ENCODE data around the gene CIC.
"Not testable (repeated sequence)": the region's sequence is repeated elsewhere in the genome, so short reads cannot be mapped to it uniquely, and the experiment has no call there.

Gene CIC

DNA sequence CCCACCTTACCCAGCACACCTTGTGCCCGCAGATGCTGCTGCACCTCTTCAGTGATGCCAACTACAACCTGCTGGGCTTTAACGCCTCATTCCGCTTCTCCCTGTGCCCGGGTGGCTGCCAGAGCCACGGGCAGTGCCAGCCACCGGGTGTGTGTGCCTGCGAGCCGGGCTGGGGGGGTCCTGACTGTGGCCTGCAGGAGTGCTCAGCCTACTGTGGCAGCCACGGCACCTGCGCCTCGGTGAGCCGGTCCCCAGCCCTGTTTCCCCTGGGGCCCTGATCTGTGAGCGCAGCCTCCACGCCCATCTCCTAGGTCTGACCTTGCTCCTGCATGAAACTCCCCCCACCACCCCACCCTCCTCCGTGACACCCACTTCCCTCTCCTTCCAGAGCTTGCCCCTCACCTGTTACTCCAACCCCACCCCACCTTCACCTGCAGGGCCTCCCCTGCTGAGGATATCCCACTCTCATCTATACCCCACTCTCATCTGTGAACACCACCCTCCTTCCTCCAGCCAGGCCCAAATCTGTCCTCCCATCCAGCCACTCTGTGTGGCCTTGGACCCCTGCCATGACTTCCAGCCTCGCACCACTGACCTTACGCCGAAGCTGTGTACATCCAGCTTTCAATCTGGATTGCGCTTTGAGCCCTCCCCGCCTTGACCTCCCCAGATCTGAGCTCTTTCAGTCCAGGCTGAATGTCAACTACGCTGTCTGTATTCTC lies 65.1 kb downstream of the CIC start:
- DNase-seq (ENCODE audit: low read depth in 2 of 2): no peak

DNA sequence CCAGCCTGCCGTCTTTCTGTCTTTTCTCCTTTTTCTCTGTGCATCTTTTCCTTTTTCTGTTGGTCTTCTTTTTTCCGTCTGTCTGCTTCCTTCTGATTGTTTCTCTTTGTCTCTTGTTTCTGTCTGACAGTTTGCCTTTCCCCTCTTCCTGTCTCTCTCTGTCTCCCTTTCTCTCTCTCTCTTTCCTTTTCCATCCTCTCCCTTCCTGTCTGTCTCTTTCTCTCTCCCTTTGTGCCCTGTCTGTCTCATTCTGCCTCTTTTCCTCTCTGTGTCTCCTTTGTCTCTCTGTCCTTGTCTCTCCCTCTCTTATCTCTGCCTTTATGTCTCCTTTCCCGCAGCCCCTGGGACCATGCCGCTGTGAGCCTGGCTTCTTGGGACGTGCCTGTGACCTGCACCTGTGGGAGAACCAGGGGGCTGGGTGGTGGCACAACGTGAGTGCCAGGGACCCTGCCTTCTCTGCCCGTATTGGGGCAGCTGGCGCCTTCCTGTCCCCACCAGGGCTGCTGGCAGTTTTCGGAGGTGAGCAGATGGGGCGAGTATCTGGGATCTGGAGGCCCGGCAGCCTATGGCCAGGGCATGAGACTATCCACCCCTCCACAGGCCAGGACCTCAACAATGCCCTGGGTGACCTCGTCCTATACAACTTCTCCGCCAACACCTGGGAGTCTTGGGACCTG lies 65.8 kb downstream of the CIC start:
- DNase-seq (ENCODE audit: low read depth in 2 of 2): no peak

DNA sequence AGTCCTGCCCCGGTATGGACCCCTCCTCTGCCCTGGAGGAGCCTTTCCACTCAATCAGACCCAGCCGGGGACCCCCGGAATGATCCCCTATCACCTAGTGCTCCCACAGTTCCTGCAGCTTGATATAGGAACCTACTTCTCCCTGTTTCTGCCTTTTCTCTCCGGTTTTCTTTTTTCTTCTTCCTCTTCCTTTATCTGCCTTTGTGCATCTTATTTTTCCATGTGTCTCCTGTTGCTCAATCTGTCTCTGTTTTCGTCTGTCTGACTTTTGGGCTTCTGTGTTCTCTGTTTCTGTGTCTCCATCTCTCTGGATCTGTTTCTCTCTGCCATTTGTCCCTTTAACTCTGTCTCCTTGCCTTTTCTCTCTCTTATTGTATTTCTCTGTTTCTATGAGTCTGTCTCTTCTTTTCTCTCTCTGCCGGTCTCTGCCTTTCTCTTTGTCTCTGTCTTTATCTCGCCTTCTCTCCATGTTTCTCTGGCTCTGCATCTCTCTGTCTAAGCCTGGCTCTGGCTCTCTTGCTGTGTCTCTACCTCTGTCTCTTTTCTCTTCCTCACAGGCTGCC lies 66.4 kb downstream of the CIC start:
- DNase-seq (ENCODE audit: low read depth in 2 of 2): no peak

DNA sequence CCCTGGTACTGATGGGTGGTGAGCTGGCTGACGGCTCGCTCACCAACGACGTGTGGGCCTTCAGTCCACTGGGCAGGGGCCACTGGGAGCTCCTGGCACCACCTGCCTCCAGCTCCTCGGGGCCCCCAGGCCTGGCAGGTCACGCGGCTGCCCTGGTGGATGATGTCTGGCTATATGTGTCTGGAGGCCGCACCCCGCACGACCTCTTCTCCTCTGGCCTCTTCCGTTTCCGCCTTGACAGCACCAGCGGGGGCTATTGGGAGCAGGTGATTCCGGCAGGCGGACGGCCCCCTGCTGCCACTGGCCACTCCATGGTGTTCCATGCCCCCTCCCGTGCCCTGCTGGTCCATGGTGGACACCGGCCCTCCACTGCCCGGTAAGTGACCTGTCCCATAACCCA lies 66.9 kb downstream of the CIC start:
- no peak for DNase-seq (ENCODE audit: low read depth in 2 of 2)

DNA sequence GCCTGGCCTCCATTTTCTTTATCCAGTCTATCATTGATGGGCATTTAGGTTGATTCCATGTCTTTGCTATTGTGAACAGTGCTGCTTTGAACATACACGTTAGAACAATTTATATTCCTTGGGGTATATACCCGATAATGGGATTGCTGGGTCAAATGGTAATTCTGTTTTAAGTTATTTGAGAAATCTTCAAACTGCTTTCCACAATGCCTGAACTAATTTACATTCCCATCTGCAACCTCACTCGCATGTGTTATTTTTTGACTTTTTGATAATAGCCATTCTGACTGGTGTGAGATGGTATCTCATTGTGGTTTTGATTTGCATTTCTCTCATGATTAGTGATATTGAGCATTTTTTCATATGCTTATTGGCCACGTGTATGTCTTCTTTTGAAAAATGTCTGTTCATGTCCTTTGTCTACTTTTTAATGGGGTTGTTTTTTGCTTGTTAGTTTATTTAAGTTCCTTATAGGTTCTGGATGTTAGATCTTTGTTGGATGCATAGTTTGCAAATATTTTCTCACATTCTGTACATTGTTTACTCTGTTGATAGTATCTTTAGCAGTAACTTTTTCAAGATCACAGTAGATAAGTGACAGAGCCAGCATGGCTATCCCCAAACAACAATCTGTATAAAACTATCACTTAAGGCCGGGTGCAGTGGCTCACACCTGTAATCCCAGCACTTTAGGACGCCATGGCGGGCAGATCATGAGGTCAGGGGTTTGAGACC lies 70.2 kb downstream of the CIC start:
- DNase-seq (ENCODE audit: low read depth in 2 of 2): not testable (repeated sequence)

DNA sequence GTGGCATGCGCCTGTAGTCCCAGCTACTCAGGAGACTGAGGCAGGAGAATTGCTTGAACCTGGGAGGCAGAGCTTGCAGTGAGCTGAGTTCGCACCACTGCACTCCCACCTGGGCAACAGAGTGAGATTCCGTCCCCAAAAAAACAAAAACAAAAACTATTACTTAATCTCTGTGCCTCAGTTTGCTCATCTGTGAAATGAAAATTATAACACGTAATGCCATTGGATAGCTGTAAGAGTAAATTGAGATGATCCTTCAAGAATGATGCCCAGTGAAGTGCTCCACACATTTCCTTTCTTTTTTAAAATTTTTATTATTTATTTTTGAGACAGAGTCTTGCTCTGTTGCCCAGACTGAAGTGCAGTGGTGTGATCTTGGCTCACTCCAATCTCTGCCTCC lies 70.9 kb downstream of the CIC start:
- not testable (repeated sequence) for DNase-seq (ENCODE audit: low read depth in 2 of 2)

DNA sequence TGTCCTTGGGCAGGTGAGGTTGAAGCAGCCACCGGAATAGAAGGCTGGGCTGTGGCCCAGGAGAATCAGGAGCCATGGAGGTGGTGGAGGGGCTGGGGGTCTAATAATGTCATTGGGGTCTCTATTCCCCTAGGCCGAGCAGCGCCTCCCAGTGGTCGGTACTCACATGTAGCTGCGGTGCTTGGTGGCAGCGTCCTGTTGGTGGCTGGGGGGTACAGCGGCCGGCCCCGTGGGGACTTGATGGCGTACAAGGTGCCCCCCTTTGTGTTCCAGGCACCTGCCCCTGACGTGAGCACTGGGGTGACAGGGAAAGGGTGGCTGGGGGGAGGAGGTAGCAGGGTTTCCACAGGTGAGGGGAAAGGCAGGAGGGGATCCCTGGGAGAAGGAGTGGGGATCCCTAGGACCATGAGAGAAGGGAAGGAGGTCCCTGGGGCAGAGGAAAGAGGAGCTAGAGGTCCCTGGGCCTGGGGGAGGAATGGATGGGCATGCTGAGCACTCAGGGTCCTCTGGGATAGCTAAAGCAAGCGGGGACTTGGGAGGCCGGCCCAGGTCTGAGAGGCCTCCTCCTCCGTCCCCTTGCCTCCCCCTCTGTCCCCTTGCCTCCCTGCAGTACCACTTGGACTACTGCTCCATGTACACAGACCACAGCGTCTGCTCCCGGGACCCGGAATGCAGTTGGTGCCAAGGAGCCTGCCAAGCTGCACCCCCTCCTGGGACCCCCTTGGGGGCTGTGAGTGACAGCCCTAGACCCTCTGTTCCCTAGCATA lies 74.5 kb downstream of the CIC start:
- DNase-seq (ENCODE audit: low read depth in 2 of 2): no peak

DNA sequence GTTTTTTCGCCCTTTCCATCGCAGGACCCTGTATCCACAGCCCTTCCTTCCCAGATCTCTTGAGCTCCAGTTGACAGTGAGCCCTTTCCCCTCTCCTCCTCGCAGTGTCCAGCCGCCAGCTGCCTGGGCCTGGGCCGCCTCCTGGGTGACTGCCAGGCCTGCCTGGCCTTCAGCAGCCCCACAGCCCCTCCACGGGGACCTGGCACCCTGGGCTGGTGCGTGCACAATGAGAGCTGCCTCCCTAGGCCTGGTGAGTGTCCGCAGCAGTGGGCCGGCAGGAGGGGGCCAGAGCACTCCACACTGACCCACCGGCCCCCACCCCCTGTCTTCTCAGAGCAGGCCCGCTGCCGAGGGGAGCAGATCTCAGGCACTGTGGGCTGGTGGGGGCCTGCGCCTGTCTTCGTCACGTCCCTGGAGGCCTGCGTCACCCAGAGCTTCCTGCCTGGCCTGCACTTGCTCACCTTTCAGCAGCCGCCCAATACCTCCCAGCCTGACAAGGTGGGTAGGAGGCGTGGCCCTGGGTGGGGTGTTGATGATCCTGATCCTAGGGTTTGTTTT lies 75.4 kb downstream of the CIC start:
- no peak for DNase-seq (ENCODE audit: low read depth in 2 of 2)
